GM12891 (cell line): ENCODE data around the gene CNKSR2.

Source experiments
- POLR2A ChIP-seq: IDR thresholded peaks from 2 replicates; pipeline ENCODE4 v1.6.1; 2011; ENCODE audit warnings: low read depth, low read length, control low read depth
- TAF1 ChIP-seq: IDR thresholded peaks from 2 replicates; pipeline ENCODE4 v1.6.1; 2011; ENCODE audit warnings: low read depth, low read length, control low read depth

DNA sequence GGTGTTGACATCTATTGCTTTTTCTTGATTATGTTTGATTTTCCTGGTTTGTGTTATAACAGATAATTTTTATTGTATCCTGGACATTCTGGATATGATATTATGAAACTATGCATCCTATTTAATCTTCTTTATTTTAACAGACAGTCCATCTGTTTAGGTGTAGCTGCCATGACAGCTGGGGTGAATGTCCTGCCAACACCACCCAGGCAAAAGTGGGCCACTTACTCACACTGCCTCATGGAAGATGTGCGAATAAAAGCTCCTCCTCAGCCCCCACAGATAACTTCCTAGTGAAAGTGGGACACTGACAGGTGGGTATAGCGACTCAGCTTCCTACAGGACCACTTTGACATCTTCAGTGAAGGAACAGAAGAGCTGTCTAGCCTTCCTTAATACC is 18.4 kb upstream of the CNKSR2 start:
- TF ChIP-seq POLR2A: no peak
- TF ChIP-seq TAF1: no peak
